Type B pancreatic cell (in vitro differentiated cells): ENCODE results near the gene GPATCH11. TPM values are rescaled to one million over a fixed set of nuclear protein-coding genes. Genes with fewer than 3 reads are reported as not detected.

Experiments used
- DNase-seq: peaks from one replicate; pipeline ENCODE4 v3.0.0; 2021; ENCODE audit warnings: mixed read lengths; ENCODE audit not compliant: unreplicated experiment; ENCODE audit errors: extremely low spot score
- H3K27ac Mint-ChIP-seq: 2 replicates; pipeline ENCODE4 v1.8.0; 2021; ENCODE audit warnings: mild to moderate bottlenecking, mixed read lengths
- H3K27me3 Mint-ChIP-seq: 2 replicates; pipeline ENCODE4 v1.8.0; 2021; ENCODE audit warnings: mixed read lengths
- H3K36me3 Mint-ChIP-seq: 2 replicates; pipeline ENCODE4 v1.8.0; 2021; ENCODE audit warnings: mixed read lengths
- H3K4me1 Mint-ChIP-seq: one replicate; pipeline ENCODE4 v1.8.0; 2021; ENCODE audit warnings: mixed read lengths; ENCODE audit not compliant: unreplicated experiment
- H3K4me3 Mint-ChIP-seq: 2 replicates; pipeline ENCODE4 v1.8.0; 2021; ENCODE audit warnings: mild to moderate bottlenecking, mixed read lengths
- H3K9me3 Mint-ChIP-seq: 2 replicates; pipeline ENCODE4 v1.8.0; 2021; ENCODE audit warnings: mixed read lengths
- total RNA-seq: library from RNA; stranded (reverse); gene quantifications from 2 replicates; pipeline ENCODE4 v1.2.1, GENCODE V29; 2021; ENCODE audit warnings: low replicate concordance
- TF ChIP-seq, protein P1 (sequence below): fragments of 200-600 bp; sonication (generic); conservative IDR thresholded peaks from 2 replicates; pipeline ENCODE4 v1.5.0; 2021; ENCODE audit warnings: antibody characterized with exemption, mild to moderate bottlenecking

GPATCH11 gene
- total RNA-seq, 1 donor from 2014 or later, result 7.8 TPM

DNA sequence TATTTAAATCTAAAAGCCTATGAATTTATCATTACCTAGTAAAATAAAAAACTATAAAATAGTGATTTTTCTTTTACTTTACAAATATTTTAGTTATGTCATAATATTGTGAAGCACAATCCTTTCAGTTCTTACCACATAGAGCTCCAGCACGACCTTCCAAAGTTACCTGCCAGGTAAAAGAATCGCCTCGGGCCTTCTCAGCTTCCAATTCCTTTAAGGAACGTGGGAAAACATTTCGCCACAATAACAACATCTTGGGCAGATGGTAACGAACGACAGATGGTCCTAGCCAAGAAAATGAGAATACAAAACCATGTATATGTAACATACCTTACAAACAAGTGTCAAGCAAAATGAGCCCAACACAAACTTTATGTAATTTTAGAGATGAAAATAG lies 23.9 kb upstream of the GPATCH11 start:
- DNase-seq, result no peak
- no peak overlapping the region for H3K4me3 Mint-ChIP-seq
- H3K27ac Mint-ChIP-seq, result no peak overlapping the region
- no peaks in the 10 kb centered on the region for H3K4me1 Mint-ChIP-seq
- no peaks in the 10 kb centered on the region for H3K27me3 Mint-ChIP-seq
- peaks cover 11% of the 10 kb centered on the region for H3K36me3 Mint-ChIP-seq
- no peaks in the 10 kb centered on the region for H3K9me3 Mint-ChIP-seq
- TF ChIP-seq, protein P1, sequence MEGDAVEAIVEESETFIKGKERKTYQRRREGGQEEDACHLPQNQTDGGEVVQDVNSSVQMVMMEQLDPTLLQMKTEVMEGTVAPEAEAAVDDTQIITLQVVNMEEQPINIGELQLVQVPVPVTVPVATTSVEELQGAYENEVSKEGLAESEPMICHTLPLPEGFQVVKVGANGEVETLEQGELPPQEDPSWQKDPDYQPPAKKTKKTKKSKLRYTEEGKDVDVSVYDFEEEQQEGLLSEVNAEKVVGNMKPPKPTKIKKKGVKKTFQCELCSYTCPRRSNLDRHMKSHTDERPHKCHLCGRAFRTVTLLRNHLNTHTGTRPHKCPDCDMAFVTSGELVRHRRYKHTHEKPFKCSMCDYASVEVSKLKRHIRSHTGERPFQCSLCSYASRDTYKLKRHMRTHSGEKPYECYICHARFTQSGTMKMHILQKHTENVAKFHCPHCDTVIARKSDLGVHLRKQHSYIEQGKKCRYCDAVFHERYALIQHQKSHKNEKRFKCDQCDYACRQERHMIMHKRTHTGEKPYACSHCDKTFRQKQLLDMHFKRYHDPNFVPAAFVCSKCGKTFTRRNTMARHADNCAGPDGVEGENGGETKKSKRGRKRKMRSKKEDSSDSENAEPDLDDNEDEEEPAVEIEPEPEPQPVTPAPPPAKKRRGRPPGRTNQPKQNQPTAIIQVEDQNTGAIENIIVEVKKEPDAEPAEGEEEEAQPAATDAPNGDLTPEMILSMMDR, result no peak

- DNase-seq, result no peak
- Mint-ChIP-seq H3K36me3 (peaks cover 11% of the 10 kb centered on the region), H3K9me3 (no peaks in the 10 kb centered on the region), H3K4me3 (no peak overlapping the region), H3K27me3 (no peaks in the 10 kb centered on the region), H3K4me1 (no peaks in the 10 kb centered on the region), H3K27ac (no peak overlapping the region)
- TF ChIP-seq, protein P1, result no peak
These were observed 23.2 kb upstream of the GPATCH11 start for GRCh38 chr2:37061013-37061711.

DNA sequence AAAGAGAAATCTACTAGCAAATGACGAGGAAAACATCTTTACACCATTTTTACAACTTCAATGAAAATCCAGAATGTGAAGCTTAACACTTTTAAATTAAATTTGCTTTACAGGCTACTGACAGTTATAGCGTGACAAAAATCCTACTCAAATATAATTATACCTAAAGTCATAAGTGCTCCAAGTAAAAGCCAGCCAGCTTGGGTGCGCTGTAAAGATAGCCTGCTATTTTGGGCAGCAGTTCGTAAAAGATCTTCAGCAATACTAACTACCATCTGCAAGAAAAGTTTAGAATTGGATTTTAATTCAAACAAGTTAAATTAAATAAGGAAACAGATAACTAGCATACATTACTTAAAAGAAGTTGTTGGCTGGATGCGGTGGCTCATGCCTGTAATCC lies 22.5 kb upstream of the GPATCH11 start:
- TF ChIP-seq, protein P1, result no peak
- H3K9me3 Mint-ChIP-seq, result no peaks in the 10 kb centered on the region

DNA sequence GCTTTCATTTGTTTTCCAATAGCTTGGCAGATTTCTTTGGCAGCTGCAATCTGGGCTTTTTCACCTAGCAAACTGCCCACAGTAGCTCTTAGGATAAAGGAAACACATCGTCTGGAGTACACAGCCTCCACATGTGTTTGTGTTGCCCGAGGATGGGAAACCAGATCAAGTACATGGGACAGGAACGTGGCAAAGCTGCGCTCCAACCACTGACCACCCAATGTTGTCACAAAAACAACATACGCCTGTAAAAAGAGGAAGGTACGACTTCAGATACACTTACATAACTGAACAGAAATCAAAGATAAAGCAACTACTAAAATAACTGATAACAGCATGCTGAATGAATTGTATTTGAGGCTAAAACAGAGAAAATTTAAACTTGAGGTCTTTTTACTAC lies 15.6 kb upstream of the GPATCH11 start:
- no peaks in the 10 kb centered on the region for H3K9me3 Mint-ChIP-seq
- H3K27ac Mint-ChIP-seq, result no peak overlapping the region
- H3K4me1 Mint-ChIP-seq, result no peaks in the 10 kb centered on the region
- H3K36me3 Mint-ChIP-seq, result peaks cover 10% of the 10 kb centered on the region
- no peak overlapping the region for H3K4me3 Mint-ChIP-seq
- no peaks in the 10 kb centered on the region for H3K27me3 Mint-ChIP-seq
- TF ChIP-seq, protein P1, result no peak
- no peak for DNase-seq

More for the DNA sequence above, 22.5 kb upstream of the GPATCH11 start:
- Mint-ChIP-seq H3K27ac (no peak overlapping the region), H3K4me1 (no peaks in the 10 kb centered on the region), H3K4me3 (no peak overlapping the region), H3K36me3 (peaks cover 11% of the 10 kb centered on the region), H3K27me3 (no peaks in the 10 kb centered on the region)
- no peak for DNase-seq

DNA sequence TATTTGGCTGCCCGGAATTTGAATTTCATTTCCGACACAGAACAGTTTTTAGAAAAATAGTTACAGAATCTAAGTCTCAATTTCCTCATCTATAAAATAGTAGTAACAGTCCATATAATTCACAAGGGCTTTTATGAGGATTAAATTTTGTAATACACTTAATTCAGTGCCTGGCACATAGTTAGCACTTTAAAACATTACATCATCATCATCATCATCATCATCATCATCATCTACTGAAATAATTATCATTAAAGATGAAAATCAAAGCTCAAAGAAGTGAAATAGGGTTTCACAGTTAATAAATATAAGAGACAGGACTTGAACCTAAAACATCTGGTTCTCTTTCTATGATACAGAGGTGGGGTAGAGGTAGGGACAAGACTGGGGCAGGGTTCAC lies 13.4 kb upstream of the GPATCH11 start:
- Mint-ChIP-seq H3K4me1 (no peaks in the 10 kb centered on the region), H3K9me3 (no peaks in the 10 kb centered on the region), H3K4me3 (no peak overlapping the region), H3K36me3 (peaks cover 21% of the 10 kb centered on the region), H3K27ac (no peak overlapping the region), H3K27me3 (no peaks in the 10 kb centered on the region)
- no peak for DNase-seq
- TF ChIP-seq, protein P1, result no peak
